GM12875 (cell line): ENCODE results near the gene LTBR.
A peak's percentile ranks its signal among the peaks of the same experiment; 100 is the strongest.
"Not testable (repeated sequence)": the region's sequence is repeated elsewhere in the genome, so short reads cannot be mapped to it uniquely, and the experiment has no call there.

Experiments
- H3K4me3 ChIP-seq: one replicate; pipeline ENCODE4 v1.5.1; 2011; ENCODE audit warnings: low read depth, low read length, control low read depth
- TF ChIP-seq, protein P1 (sequence below): IDR thresholded peaks from 2 replicates; pipeline ENCODE4 v1.5.1; 2011; ENCODE audit warnings: low read depth, mild to moderate bottlenecking, control low read depth, inconsistent platforms, low read length, moderate library complexity, borderline replicate concordance; ENCODE audit not compliant: insufficient read depth

The LTBR gene

DNA sequence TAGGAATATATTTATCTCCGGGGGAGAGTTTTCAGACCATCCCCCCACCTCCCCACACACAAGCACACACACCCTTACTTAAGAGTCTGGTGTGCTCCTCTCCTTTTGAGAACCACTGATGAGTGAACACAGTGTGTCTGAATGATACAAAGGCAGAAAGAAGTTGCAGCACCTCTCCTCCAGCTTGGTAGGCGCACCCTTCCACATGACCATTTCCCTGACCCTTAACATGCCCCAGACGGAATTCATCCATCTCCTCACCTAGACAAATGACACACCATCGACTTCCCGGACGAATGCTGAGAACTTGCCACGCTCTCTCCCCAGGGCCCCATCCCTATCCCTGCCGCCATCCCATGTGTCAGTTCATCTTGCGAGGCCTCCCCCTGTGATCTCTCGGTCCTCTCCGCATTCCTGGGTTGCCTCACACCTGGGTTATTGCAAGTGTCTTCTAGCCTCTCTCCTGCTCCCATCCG lies 46.0 kb upstream of the LTBR start:
- H3K4me3 ChIP-seq = no peak overlapping the region

DNA sequence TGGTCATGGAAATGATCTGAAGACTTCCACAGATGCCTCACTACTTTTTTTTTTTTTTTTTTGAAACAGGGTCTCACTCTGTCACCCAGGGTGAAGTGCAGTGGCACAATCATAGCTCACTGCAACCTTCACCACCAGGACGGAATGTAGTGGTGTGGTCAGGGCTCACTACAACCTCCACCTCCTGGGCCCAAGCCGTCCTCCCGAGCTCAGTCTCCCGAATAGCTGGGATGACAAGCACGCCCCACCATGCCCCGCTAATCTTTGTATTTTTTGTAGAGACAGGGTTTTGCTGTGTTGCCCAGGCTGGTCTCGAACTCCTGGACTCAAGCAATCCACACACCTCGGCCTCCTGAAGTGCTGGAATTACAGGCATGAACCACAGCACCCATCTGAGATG lies 45.4 kb upstream of the LTBR start:
- H3K4me3 ChIP-seq = not testable (repeated sequence)

More for the DNA sequence above, 46.0 kb upstream of the LTBR start:
- TF ChIP-seq, protein P1, sequence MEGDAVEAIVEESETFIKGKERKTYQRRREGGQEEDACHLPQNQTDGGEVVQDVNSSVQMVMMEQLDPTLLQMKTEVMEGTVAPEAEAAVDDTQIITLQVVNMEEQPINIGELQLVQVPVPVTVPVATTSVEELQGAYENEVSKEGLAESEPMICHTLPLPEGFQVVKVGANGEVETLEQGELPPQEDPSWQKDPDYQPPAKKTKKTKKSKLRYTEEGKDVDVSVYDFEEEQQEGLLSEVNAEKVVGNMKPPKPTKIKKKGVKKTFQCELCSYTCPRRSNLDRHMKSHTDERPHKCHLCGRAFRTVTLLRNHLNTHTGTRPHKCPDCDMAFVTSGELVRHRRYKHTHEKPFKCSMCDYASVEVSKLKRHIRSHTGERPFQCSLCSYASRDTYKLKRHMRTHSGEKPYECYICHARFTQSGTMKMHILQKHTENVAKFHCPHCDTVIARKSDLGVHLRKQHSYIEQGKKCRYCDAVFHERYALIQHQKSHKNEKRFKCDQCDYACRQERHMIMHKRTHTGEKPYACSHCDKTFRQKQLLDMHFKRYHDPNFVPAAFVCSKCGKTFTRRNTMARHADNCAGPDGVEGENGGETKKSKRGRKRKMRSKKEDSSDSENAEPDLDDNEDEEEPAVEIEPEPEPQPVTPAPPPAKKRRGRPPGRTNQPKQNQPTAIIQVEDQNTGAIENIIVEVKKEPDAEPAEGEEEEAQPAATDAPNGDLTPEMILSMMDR = no peak

DNA sequence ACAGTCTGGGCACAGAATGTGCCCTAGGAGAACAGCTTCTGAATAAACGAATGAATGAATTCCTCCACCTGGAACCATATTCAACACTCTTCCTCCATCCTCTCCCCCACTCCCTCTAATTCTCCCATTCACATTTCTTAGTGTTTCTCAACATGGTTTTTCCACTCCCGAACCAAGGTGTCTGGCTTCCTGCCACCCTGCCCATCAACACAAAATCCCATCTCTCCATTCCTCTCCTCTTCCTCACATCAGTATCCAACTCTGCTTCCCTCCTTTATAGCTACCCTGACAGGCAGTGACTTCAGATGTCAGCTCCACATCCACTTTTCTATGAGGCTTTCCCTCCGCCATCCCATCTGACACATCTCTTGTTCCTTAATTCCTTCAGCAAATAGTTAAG lies 45.0 kb upstream of the LTBR start:
- TF ChIP-seq, protein P1 = no peak
- H3K4me3 ChIP-seq = peak overlapping the region; percentile 14

DNA sequence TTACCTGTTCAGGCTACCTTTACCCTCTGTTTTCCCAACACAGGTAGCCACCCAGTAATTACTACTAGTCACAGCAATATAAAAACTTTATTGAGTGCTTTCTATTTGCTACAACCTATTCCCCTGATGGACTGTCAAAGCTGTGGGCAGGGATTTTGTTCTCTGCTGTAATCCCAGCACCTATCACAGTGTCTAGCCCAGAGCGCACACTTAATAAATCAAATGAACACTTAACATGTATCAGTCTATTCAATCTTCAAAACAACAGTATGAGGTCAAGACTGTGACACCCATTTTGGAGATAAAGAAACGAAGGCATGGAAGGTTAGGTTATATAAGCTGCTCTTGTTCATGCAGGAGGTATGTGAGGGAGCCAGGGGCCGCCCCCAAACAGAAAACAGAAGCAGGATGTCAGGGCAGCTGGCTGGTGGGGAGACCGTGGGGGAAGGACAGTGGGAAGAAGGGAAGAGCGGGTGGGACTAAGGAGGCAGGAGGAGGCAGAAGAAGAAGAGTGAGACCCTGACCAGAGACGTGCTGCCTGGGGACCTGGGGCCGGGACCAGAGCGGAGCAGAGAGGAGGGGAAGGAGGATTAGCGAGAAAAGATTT lies 43.8 kb upstream of the LTBR start:
- peak overlapping the region; percentile 87 for H3K4me3 ChIP-seq
- TF ChIP-seq, protein P1 = no peak

DNA sequence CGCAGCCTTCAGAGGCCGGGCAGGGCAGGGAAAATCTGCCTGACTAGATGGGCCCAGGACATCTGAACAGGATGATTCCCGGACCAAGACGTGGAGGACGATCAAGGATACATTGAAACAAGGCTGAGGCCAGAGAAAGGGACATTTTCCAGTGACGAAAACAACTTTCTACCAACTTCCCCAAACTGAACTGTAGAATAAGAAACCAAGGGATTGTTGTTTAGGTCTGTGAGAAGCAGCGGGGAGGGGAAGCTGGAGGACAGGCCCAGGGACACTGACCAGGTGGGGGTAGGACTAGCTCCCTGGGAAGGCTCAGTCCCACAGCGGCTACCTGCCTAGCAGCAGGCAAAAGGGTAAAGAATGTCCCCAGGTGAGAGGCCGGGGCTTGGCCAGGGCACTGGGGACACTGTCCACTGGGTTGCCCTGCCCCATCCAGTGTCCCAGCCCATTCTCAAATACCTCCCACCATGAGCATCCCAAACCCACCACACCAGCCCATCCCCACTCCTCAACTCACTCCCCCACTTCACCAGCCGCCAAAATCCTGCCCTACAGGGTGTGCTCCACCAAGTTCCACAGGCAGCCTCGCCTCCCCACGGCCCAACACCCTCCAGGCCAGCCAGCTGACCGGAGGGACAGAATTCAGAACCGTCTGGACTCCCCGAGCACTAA lies 43.1 kb upstream of the LTBR start:
- peak overlapping the region; percentile 87 for H3K4me3 ChIP-seq
- TF ChIP-seq, protein P1 = no peak

DNA sequence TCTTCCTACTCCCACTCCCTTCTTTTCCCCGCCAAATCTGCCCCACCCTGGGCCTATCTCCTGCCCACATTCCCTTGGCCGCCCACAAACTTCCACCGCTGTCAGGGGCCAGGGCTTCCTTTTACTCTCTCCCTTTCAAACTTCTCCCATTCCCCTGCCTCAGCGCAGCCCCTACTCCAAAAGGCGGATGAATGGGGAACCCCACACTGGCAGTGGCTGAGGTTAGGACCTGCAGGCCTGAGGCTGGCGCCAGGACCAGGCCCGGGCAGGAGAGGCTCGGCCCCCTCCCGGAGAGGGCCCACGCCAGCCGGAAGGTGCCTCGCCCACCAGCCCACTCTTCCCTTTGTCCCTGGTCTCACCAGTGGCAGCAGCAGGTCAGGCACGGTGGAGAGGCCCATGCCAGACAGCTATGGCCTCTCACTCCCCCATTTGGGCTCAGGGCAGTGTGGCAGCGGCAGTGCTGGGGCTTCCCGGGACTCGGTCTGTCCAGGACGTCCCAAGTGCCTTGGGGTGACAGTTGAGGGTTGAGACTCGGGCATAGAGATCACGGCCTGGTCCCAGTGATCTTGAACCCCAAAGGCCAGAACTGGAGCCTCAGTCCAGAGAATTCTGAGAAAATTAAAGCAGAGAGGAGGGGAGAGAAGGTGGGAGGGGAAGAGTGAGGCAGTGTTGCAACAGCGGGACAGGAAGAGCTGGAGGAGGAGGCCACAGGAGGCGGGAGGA lies 42.4 kb upstream of the LTBR start, which contains the start of gene TNFRSF1A:
TNFRSF1A (minus strand) TSS at position 660 of the 723 bp plus-strand sequence; CDS start at position 398, 262 bp downstream.
- TF ChIP-seq, protein P1 = no peak
- peak within 1 kb of the TSS; percentile 87 for H3K4me3 ChIP-seq

DNA sequence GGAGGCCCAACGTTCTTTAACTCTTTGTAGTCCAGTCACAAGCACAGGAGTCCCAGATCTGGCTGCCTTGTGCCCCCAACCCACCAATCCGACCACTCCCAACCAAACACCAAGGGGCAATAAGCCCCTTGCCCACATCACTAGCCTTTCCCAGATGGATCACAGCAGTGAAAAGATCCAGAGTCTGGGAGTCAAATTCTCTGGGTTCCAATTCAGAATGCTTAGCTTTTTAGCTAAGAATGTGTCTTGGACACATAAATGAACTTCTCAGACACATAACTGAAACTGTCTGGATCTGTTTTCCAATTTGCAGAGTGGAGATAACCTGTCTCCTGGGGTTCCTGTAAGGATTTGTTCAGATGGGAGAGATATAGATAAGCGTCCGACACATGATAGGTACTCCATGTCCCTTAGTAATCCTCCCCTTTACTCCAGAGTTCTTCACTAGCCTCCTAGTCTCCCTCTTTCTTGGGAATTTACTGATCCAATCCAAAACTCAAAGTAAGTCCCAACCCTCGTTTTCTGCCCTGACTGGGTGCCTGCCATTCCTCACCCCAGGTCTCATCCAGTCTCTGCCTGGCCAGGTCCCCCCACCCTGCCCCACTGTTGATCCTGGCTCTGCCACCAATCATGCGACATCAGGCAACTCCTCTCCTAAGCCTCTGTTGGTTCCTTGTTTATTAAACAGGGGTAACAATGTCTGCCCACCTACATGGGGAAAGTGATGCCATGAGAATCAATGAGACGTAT lies 41.6 kb upstream of the LTBR start:
- TF ChIP-seq, protein P1 = no peak
- H3K4me3 ChIP-seq = peak overlapping the region; percentile 87
